ENCODE results near the gene TMC4. TPM values are rescaled to one million over a fixed set of nuclear protein-coding genes. Genes with fewer than 3 reads are reported as not detected.
A peak's percentile ranks its signal among the peaks of the same experiment; 100 is the strongest.
"Not testable (repeated sequence)": the region's sequence is repeated elsewhere in the genome, so short reads cannot be mapped to it uniquely, and the experiment has no call there.

Gene TMC4
- total and polyA plus RNA-seq, 2 donors (not counting 1 experiment from before 2014, with no cell fraction given) = not detected

- no peak for ATAC-seq (ENCODE audit: low read depth)
- H3K27ac ChIP-seq (ENCODE audit: low read length in 2 of 2) = no peak overlapping the region
- 92% methylated on average over 2 of the region's 3 CpGs for WGBS (ENCODE audit: insufficient coverage)
- ChIA-PET CTCF (interaction anchor here (1.7 kb wide), 1 partner anchor 37 kb away, joined by 3 read pairs; the partner anchor contains the start of gene LENG1), POLR2A (interaction anchor here (0.6 kb wide), 1 partner anchor 92 kb away, joined by 4 read pairs; no protein-coding TSS in a partner anchor)
- intact Hi-C loops (cut with micrococcal nuclease) = no loop called here
- H3K27me3 ChIP-seq (replicated peaks in 1 of 4; ENCODE audit: control extremely low read depth in 1 of 4, control insufficient read depth in 3 of 4, insufficient read depth in 4 of 4, low read length in 3 of 4) = no peaks in the 10 kb centered on the region
- Mint-ChIP-seq H3K27me3 (no peaks in the 10 kb centered on the region), H3K4me1 (peaks cover 28% of the 10 kb centered on the region), H3K9me3 (ENCODE audit: insufficient read depth) (no peaks in the 10 kb centered on the region), H3K4me3 (no peak overlapping the region), H3K27ac (no peak overlapping the region)
- H4K20me1 ChIP-seq (ENCODE audit: control insufficient read depth, insufficient read depth, low read length, poor library complexity, severe bottlenecking) = peaks cover 13% of the 10 kb centered on the region
- H3K9me3 ChIP-seq (ENCODE audit: control extremely low read depth in 1 of 3, control insufficient read depth in 2 of 3, insufficient read depth in 1 of 3, low read length in 2 of 3) = no peaks in the 10 kb centered on the region
- no peak overlapping the region for H3K4me2 ChIP-seq (replicated peaks; ENCODE audit: low read depth, low read length, poor library complexity, severe bottlenecking)
- peaks cover 32% of the 10 kb centered on the region for H3K79me2 ChIP-seq (ENCODE audit: control insufficient read depth, insufficient read depth, low read length)
- no peak overlapping the region for H2AFZ ChIP-seq (ENCODE audit: insufficient read depth, low read depth, low read length, poor library complexity, severe bottlenecking)
- peaks cover 4 to 28% of the 10 kb centered on the region in 2 experiments for H3K36me3 ChIP-seq (replicated peaks in 1 of 2; ENCODE audit: control extremely low read depth in 1 of 2, control insufficient read depth in 1 of 2, extremely low read depth in 1 of 2, insufficient read depth in 2 of 2, low read length in 1 of 2)
- DNase-seq = peak; percentile 4
- TF ChIP-seq EZH2 (IDR thresholded peaks at IDR 0.05; ENCODE audit: borderline replicate concordance, insufficient read depth, low read depth, low read length, poor library complexity, severe bottlenecking) = no peak
- TF ChIP-seq CTCF (IDR thresholded peaks at IDR 0.05) = no peak
- H3K4me3 ChIP-seq (ENCODE audit: control extremely low read depth in 1 of 5, extremely low read depth in 1 of 5, insufficient read depth in 1 of 5, low read depth in 2 of 5, low read length in 4 of 5) = no peak overlapping the region
- H3K4me1 ChIP-seq (ENCODE audit: control insufficient read depth in 2 of 2, insufficient read depth in 2 of 2, low read length in 2 of 2) = peaks cover 9 to 17% of the 10 kb centered on the region in 2 donors
- H3K9ac ChIP-seq (ENCODE audit: low read length) = no peak overlapping the region
Observed at GRCh38 chr19:54197121-54197520, 24.2 kb upstream of the TMC4 start.

- peaks cover 32% of the 10 kb centered on the region for H3K79me2 ChIP-seq (ENCODE audit: control insufficient read depth, insufficient read depth, low read length)
- ChIA-PET CTCF (no interaction called here), POLR2A (interaction anchor here (0.6 kb wide), 1 partner anchor 92 kb away, joined by 4 read pairs; no protein-coding TSS in a partner anchor)
- peaks cover 1 to 22% of the 10 kb centered on the region in 2 experiments for H3K36me3 ChIP-seq (replicated peaks in 1 of 2; ENCODE audit: control extremely low read depth in 1 of 2, control insufficient read depth in 1 of 2, extremely low read depth in 1 of 2, insufficient read depth in 2 of 2, low read length in 1 of 2)
- no peak for DNase-seq
- no peaks in the 10 kb centered on the region for H3K27me3 Mint-ChIP-seq
- no peak overlapping the region for H3K4me3 Mint-ChIP-seq
- H3K27ac Mint-ChIP-seq = no peak overlapping the region
- H3K9me3 Mint-ChIP-seq (ENCODE audit: insufficient read depth) = no peaks in the 10 kb centered on the region
- H4K20me1 ChIP-seq (ENCODE audit: control insufficient read depth, insufficient read depth, low read length, poor library complexity, severe bottlenecking) = peaks cover 13% of the 10 kb centered on the region
- H3K4me3 ChIP-seq (ENCODE audit: control extremely low read depth in 1 of 5, extremely low read depth in 1 of 5, insufficient read depth in 1 of 5, low read depth in 2 of 5, low read length in 4 of 5) = no peak overlapping the region
- ATAC-seq (ENCODE audit: low read depth) = no peak
- H3K4me2 ChIP-seq (replicated peaks; ENCODE audit: low read depth, low read length, poor library complexity, severe bottlenecking) = no peak overlapping the region
- H2AFZ ChIP-seq (ENCODE audit: insufficient read depth, low read depth, low read length, poor library complexity, severe bottlenecking) = no peak overlapping the region
- H3K9ac ChIP-seq (ENCODE audit: low read length) = no peak overlapping the region
- peaks cover 9 to 17% of the 10 kb centered on the region in 2 donors for H3K4me1 ChIP-seq (ENCODE audit: control insufficient read depth in 2 of 2, insufficient read depth in 2 of 2, low read length in 2 of 2)
- H3K4me1 Mint-ChIP-seq = peaks cover 28% of the 10 kb centered on the region
- H3K27ac ChIP-seq (ENCODE audit: low read length in 2 of 2) = no peak overlapping the region
- no peaks in the 10 kb centered on the region for H3K9me3 ChIP-seq (ENCODE audit: control extremely low read depth in 1 of 3, control insufficient read depth in 2 of 3, insufficient read depth in 1 of 3, low read length in 2 of 3)
- no peak for TF ChIP-seq CTCF (IDR thresholded peaks at IDR 0.05)
- no peak for TF ChIP-seq EZH2 (IDR thresholded peaks at IDR 0.05; ENCODE audit: borderline replicate concordance, insufficient read depth, low read depth, low read length, poor library complexity, severe bottlenecking)
- no peaks in the 10 kb centered on the region for H3K27me3 ChIP-seq (replicated peaks in 1 of 4; ENCODE audit: control extremely low read depth in 1 of 4, control insufficient read depth in 3 of 4, insufficient read depth in 4 of 4, low read length in 3 of 4)
- intact Hi-C loops (cut with micrococcal nuclease) = no loop called here
- 100% methylated on average over 4 of the region's 7 CpGs for WGBS (ENCODE audit: insufficient coverage)
Observed at GRCh38 chr19:54196536-54196935, 23.6 kb upstream of the TMC4 start.

- H3K4me1 Mint-ChIP-seq = peaks cover 21% of the 10 kb centered on the region
- POLR2A ChIA-PET; H3K4me3 Mint-ChIP-seq; H3K27ac Mint-ChIP-seq; H3K27me3 ChIP-seq (replicated peaks in 1 of 4; ENCODE audit: control extremely low read depth in 1 of 4, control insufficient read depth in 3 of 4, insufficient read depth in 4 of 4, low read length in 3 of 4); H3K27me3 Mint-ChIP-seq; H2AFZ ChIP-seq (ENCODE audit: insufficient read depth, low read depth, low read length, poor library complexity, severe bottlenecking); H3K4me3 ChIP-seq (ENCODE audit: control extremely low read depth in 1 of 5, extremely low read depth in 1 of 5, insufficient read depth in 1 of 5, low read depth in 2 of 5, low read length in 4 of 5); DNase-seq; H3K4me2 ChIP-seq (replicated peaks; ENCODE audit: low read depth, low read length, poor library complexity, severe bottlenecking); H3K27ac ChIP-seq (ENCODE audit: low read length in 2 of 2); intact Hi-C loops (cut with micrococcal nuclease); H3K9me3 Mint-ChIP-seq (ENCODE audit: insufficient read depth); ATAC-seq (ENCODE audit: low read depth); H4K20me1 ChIP-seq (ENCODE audit: control insufficient read depth, insufficient read depth, low read length, poor library complexity, severe bottlenecking); H3K9me3 ChIP-seq (ENCODE audit: control extremely low read depth in 1 of 3, control insufficient read depth in 2 of 3, insufficient read depth in 1 of 3, low read length in 2 of 3); CTCF ChIA-PET; H3K9ac ChIP-seq (ENCODE audit: low read length): not testable (repeated sequence)
- H3K79me2 ChIP-seq (ENCODE audit: control insufficient read depth, insufficient read depth, low read length) = peaks cover 20% of the 10 kb centered on the region
- peaks cover 0 to 19% of the 10 kb centered on the region in 2 experiments for H3K36me3 ChIP-seq (replicated peaks in 1 of 2; ENCODE audit: control extremely low read depth in 1 of 2, control insufficient read depth in 1 of 2, extremely low read depth in 1 of 2, insufficient read depth in 2 of 2, low read length in 1 of 2)
- WGBS (ENCODE audit: insufficient coverage) = 94% methylated on average over 3 of the region's 12 CpGs
- H3K4me1 ChIP-seq (ENCODE audit: control insufficient read depth in 2 of 2, insufficient read depth in 2 of 2, low read length in 2 of 2) = peaks cover 7 to 10% of the 10 kb centered on the region in 2 donors
Observed at GRCh38 chr19:54194463-54194862, 21.5 kb upstream of the TMC4 start.

All from B cell (primary cell).